RWPE1 (cell line): ENCODE measurements around the gene LRPPRC.

Experiments used
- CTCF ChIA-PET: fragments of 350-600 bp; sonication (Branson Sonifier 250); formaldehyde crosslinking; extraction: SDS; loops from one replicate; lab custom pipeline; 2021; lab: Yijun Ruan, JAX
- POLR2A ChIA-PET: fragments of 400-600 bp; formaldehyde crosslinking; extraction: SDS; loops from one replicate; lab custom pipeline; 2020; ENCODE audit warnings: antibody characterized with exemption; ENCODE audit not compliant: low non-redundant PET; lab: Yijun Ruan, JAX
- DNase-seq: peaks from one replicate; pipeline ENCODE4 v3.0.0; 2012; ENCODE audit warnings: low spot score
- H3K27ac ChIP-seq: fragments of 450-650 bp; 2 replicates; pipeline ENCODE4 v1.5.1; 2017
- CTCF ChIP-seq: fragments of 450-650 bp; conservative IDR thresholded peaks from 2 replicates; pipeline ENCODE4 v1.5.1; 2017; ENCODE audit warnings: low read depth, mild to moderate bottlenecking

Gene LRPPRC

GRCh38 chr2:43906448-43907109, 89.2 kb downstream of the LRPPRC start:
- ChIA-PET POLR2A (no interaction called here), CTCF (interaction anchor here (0.6 kb wide), 2 partner anchors 8 to 190 kb away, joined by 3 to 5 read pairs; no protein-coding TSS in a partner anchor)
- DNase-seq = no peak
- TF ChIP-seq CTCF = no peak
- no peak overlapping the region for H3K27ac ChIP-seq

GRCh38 chr2:43905871-43906270, 89.9 kb downstream of the LRPPRC start:
- CTCF ChIA-PET = no interaction called here
- no peak for DNase-seq

GRCh38 chr2:43905371-43905803, 90.4 kb downstream of the LRPPRC start:
- no peak for TF ChIP-seq CTCF
- DNase-seq = no peak
- CTCF ChIA-PET = no interaction called here
- POLR2A ChIA-PET = no interaction called here
- no peak overlapping the region for H3K27ac ChIP-seq

More at GRCh38 chr2:43905871-43906270, 89.9 kb downstream of the LRPPRC start:
- POLR2A ChIA-PET = no interaction called here
- no peak for TF ChIP-seq CTCF
- no peak overlapping the region for H3K27ac ChIP-seq

GRCh38 chr2:43899589-43899988, 96.2 kb downstream of the LRPPRC start:
- CTCF ChIA-PET = no interaction called here
- POLR2A ChIA-PET = no interaction called here
- DNase-seq = no peak
- no peak for TF ChIP-seq CTCF
- no peak overlapping the region for H3K27ac ChIP-seq

- ChIA-PET POLR2A (no interaction called here), CTCF (no interaction called here)
- no peak for DNase-seq
- TF ChIP-seq CTCF = no peak
- H3K27ac ChIP-seq = no peak overlapping the region
Measured at GRCh38 chr2:43898838-43899346, 96.9 kb downstream of the LRPPRC start.

GRCh38 chr2:43898134-43898837, 97.5 kb downstream of the LRPPRC start:
- no peak overlapping the region for H3K27ac ChIP-seq
- no peak for DNase-seq
- no peak for TF ChIP-seq CTCF
- ChIA-PET CTCF (no interaction called here), POLR2A (no interaction called here)
